HepG2 (cell line): Measurements from ENCODE around the gene PTPN18. TPM values are rescaled to one million over a fixed set of nuclear protein-coding genes. Genes with fewer than 3 reads are reported as not detected.

Experiments used
- AHR ChIP-seq: IDR thresholded peaks from 2 replicates; pipeline ENCODE4 v1.6.1; 2018; ENCODE audit warnings: missing genetic modification reagents, missing compliant biosample characterization
- CBX1 ChIP-seq: IDR thresholded peaks from one replicate; pipeline ENCODE4 v1.6.1; 2016; ENCODE audit warnings: antibody characterized with exemption, low read depth
- CREB1 ChIP-seq, 2 experiments: fragments of 450-650 bp in 1 of 2; IDR thresholded peaks; 2 replicates each; pipeline ENCODE4 v1.6.1; 2016 to 2017; ENCODE audit warnings: control low read depth in 1 of 2, mild to moderate bottlenecking in 1 of 2, missing compliant biosample characterization in 1 of 2, missing genetic modification characterization in 1 of 2
- DMAP1 ChIP-seq: IDR thresholded peaks from 2 replicates; pipeline ENCODE4 v1.6.1; 2016
- GTF3A ChIP-seq: sonication (generic); formaldehyde crosslinking; conservative IDR thresholded peaks from 2 replicates; pipeline ENCODE4 v1.4.0; 2020; ENCODE audit warnings: mild to moderate bottlenecking, missing genetic modification reagents
- KDM4B ChIP-seq: sonication (generic); formaldehyde crosslinking; IDR thresholded peaks from 2 replicates; pipeline ENCODE4 v1.4.0; 2020; ENCODE audit warnings: missing genetic modification reagents
- KLF11 ChIP-seq: IDR thresholded peaks from 2 replicates; pipeline ENCODE4 v1.6.1; 2016; ENCODE audit warnings: missing compliant biosample characterization
- NR2F6 ChIP-seq, 2 experiments: IDR thresholded peaks; 2 replicates each; pipeline ENCODE4 v1.6.1; 2016; ENCODE audit warnings: antibody characterized with exemption in 1 of 2, mild to moderate bottlenecking in 1 of 2
- POLR2A ChIP-seq, 2 experiments: IDR thresholded peaks; 2 replicates each; pipeline ENCODE4 v1.6.1; 2011; ENCODE audit warnings: low read depth in 2 of 2, low read length in 2 of 2, mild to moderate bottlenecking in 1 of 2, moderate library complexity in 1 of 2; ENCODE audit not compliant: insufficient read depth in 1 of 2
- SKI ChIP-seq: fragments of 450-650 bp; IDR thresholded peaks from one replicate; pipeline ENCODE4 v1.6.1; 2018; ENCODE audit warnings: mild to moderate bottlenecking; ENCODE audit not compliant: partially characterized antibody
- ZNF124 ChIP-seq: sonication (generic); formaldehyde crosslinking; IDR thresholded peaks from 2 replicates; pipeline ENCODE4 v1.4.0; 2020; ENCODE audit warnings: missing genetic modification reagents
- ZNF260 ChIP-seq: sonication (generic); formaldehyde crosslinking; IDR thresholded peaks from 2 replicates; pipeline ENCODE4 v1.4.0; 2020; ENCODE audit warnings: missing genetic modification reagents, low read depth, mild to moderate bottlenecking, borderline replicate concordance
- ZNF317 ChIP-seq: sonication (generic); formaldehyde crosslinking; IDR thresholded peaks from 2 replicates; pipeline ENCODE4 v1.5.0; 2020; ENCODE audit warnings: mild to moderate bottlenecking, missing genetic modification reagents
- ZNF546 ChIP-seq: sonication (generic); formaldehyde crosslinking; conservative IDR thresholded peaks from 2 replicates; pipeline ENCODE4 v1.8.1; 2023; ENCODE audit warnings: mild to moderate bottlenecking, missing genetic modification reagents
- ZNF589 ChIP-seq: sonication (generic); formaldehyde crosslinking; conservative IDR thresholded peaks from 2 replicates; pipeline ENCODE4 v1.8.0; 2022; ENCODE audit warnings: mild to moderate bottlenecking, moderate library complexity, missing genetic modification reagents
- ZNF614 ChIP-seq: IDR thresholded peaks from 2 replicates; pipeline ENCODE4 v1.6.1; 2018; ENCODE audit warnings: missing biosample characterization, missing genetic modification reagents, inconsistent platforms, borderline replicate concordance
- ZNF780A ChIP-seq: sonication (generic); formaldehyde crosslinking; IDR thresholded peaks from 2 replicates; pipeline ENCODE4 v1.8.0; 2022; ENCODE audit warnings: mild to moderate bottlenecking, missing genetic modification reagents, moderate library complexity
- ZSCAN22 ChIP-seq: sonication (generic); formaldehyde crosslinking; IDR thresholded peaks from 2 replicates; pipeline ENCODE4 v1.4.0; 2020; ENCODE audit warnings: mild to moderate bottlenecking, missing genetic modification reagents
- polyA plus RNA-seq, 8 experiments: library from polyadenylated mRNA; depleted of rRNA in 3 of 8; stranded (reverse) in 7 of 8; unstranded in 1 of 8; fragments of >200 nt; fragmentation: Illumina TruSeq in 4 of 8; extraction: Trizol in 4 of 8; gene quantifications; 2 replicates each; pipeline versions ENCODE4 v1.2.1 to v1.2.3, GENCODE V29; 2011 to 2016; ENCODE audit warnings: low read depth in 4 of 8, missing spikeins in 1 of 8, mixed read lengths in 1 of 8; ENCODE audit not compliant: insufficient read depth in 1 of 8
- total RNA-seq, 5 experiments: library from RNA; depleted of rRNA; stranded (reverse); fragments of >200 nt; fragmentation: Illumina TruSeq; extraction: Trizol; gene quantifications; 2 replicates each; pipeline ENCODE4 v1.2.3, GENCODE V29; 2016; ENCODE audit warnings: low read depth in 1 of 5
- TF ChIP-seq, protein P1 (sequence below), 2 experiments: sonication (generic) in 1 of 2; formaldehyde crosslinking in 1 of 2; IDR thresholded peaks; 2 replicates each; pipeline versions ENCODE4 v1.5.1 to v1.6.1; 2011 to 2020; ENCODE audit warnings: borderline replicate concordance in 1 of 2, low read depth in 1 of 2, low read length in 1 of 2, mild to moderate bottlenecking in 1 of 2, missing genetic modification reagents in 1 of 2, moderate library complexity in 1 of 2
- TF ChIP-seq, protein P2 (sequence below): sonication (generic); formaldehyde crosslinking; IDR thresholded peaks from 2 replicates; pipeline ENCODE4 v1.5.0; 2020; ENCODE audit warnings: missing genetic modification reagents
- TF ChIP-seq, protein P3 (sequence below): IDR thresholded peaks from 2 replicates; pipeline ENCODE4 v1.6.1; 2016; ENCODE audit warnings: mild to moderate bottlenecking, missing biosample characterization, missing genetic modification reagents
- TF ChIP-seq, protein P4 (sequence below): sonication (generic); formaldehyde crosslinking; IDR thresholded peaks from 2 replicates; pipeline ENCODE4 v1.4.0; 2020; ENCODE audit warnings: missing genetic modification reagents

The PTPN18 gene
- total and polyA plus RNA-seq, 2 of the 13 experiments (the other 11 are each of a cell fraction or from before 2014, with no cell fraction given), result 14.8 to 39.6 TPM

DNA sequence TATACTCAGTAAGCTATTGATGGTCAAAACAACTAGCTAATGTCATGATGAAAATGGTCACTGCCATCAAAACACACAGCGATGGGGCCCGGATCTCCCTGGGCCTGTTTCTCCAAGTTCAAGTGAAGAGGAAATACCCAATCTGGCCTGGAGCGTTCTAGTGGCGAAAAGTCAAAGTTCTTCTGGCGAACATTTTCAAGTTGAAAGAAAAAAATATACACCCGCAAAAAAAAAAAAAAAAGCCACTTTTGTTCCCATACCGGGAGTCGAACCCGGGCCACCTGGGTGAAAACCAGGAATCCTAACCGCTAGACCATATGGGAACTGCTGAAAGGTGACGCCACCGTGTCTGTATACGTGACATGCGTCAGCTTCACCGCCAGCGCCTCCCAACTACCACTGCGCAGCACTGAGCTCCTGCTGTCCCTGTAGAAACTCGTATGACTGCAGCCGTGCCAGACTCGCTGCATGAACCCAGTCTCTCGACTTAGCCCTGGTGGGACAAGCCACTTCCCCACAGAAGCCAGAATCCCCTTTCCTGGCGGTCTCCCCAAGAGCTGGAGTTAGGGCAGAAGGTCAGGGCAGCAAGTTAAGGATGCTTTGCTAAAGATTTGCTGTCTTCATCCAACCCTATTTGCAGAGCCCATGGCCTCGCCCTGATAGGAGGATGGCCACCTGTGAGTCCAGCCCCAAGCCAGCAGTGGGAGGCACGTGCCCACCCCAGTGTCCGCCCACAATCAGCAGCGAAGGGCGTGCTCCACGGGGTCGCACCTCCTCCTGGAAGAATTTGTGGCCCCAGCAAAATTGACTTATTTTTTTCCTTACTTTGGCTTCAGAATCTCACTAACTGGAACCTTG, 18.8 kb upstream of the PTPN18 start (continued):
- TF ChIP-seq SKI (peak; percentile 55), ZNF546 (CRISPR knock-in tag) (no peak; the same call in 1 of the 2 replicates), CREB1 (IDR thresholded peaks at IDR 0.05) (peak; percentile 85), CREB1 (CRISPR knock-in tag; IDR thresholded peaks at IDR 0.05) (peak; percentile 66; the same call in 1 of the 2 replicates), KDM4B (CRISPR knock-in tag) (0 out of 2 replicates have a peak, but pooled peaks have one; percentile 45), ZSCAN22 (CRISPR knock-in tag) (no peak), POLR2A (IDR thresholded peaks at IDR 0.05; ENCODE audit: insufficient read depth in 1 of 2, low read depth in 2 of 2, low read length in 2 of 2) (peak; percentile 82 to 93), CBX1 (peak; percentile 44), ZNF260 (CRISPR knock-in tag) (peak; percentile 86; the same call in 1 of the 2 replicates), ZNF124 (CRISPR knock-in tag) (peak; percentile 94; the same call in 1 of the 2 replicates), GTF3A (CRISPR knock-in tag) (no peak), AHR (CRISPR knock-in tag) (no peak), DMAP1 (CRISPR knock-in tag) (no peak), ZNF589 (CRISPR knock-in tag) (peak; percentile 66; the same call in 1 of the 2 replicates), ZNF614 (CRISPR knock-in tag) (peak; percentile 87; the same call in 1 of the 2 replicates), KLF11 (CRISPR knock-in tag) (0 out of 2 replicates have a peak, but pooled peaks have one; percentile 19), ZNF317 (CRISPR knock-in tag) (peak; percentile 92), NR2F6 (IDR thresholded peaks at IDR 0.05) (peak; percentile 44), NR2F6 (CRISPR knock-in tag; IDR thresholded peaks at IDR 0.05) (peak; percentile 52; the same call in 1 of the 2 replicates), ZNF780A (CRISPR knock-in tag) (peak; percentile 51; the same call in 1 of the 2 replicates)
- TF ChIP-seq, protein P1, sequence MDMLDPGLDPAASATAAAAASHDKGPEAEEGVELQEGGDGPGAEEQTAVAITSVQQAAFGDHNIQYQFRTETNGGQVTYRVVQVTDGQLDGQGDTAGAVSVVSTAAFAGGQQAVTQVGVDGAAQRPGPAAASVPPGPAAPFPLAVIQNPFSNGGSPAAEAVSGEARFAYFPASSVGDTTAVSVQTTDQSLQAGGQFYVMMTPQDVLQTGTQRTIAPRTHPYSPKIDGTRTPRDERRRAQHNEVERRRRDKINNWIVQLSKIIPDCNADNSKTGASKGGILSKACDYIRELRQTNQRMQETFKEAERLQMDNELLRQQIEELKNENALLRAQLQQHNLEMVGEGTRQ (IDR thresholded peaks at IDR 0.05; ENCODE audit: low read depth, low read length), result peak; percentile 83
- TF ChIP-seq, protein P1 (CRISPR knock-in tag; IDR thresholded peaks at IDR 0.05; ENCODE audit: borderline replicate concordance), result peak; percentile 89; the same call in 1 of the 2 replicates
- TF ChIP-seq, protein P2, sequence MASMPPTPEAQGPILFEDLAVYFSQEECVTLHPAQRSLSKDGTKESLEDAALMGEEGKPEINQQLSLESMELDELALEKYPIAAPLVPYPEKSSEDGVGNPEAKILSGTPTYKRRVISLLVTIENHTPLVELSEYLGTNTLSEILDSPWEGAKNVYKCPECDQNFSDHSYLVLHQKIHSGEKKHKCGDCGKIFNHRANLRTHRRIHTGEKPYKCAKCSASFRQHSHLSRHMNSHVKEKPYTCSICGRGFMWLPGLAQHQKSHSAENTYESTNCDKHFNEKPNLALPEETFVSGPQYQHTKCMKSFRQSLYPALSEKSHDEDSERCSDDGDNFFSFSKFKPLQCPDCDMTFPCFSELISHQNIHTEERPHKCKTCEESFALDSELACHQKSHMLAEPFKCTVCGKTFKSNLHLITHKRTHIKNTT (CRISPR knock-in tag), result peak; percentile 91; the same call in 1 of the 2 replicates
- TF ChIP-seq, protein P3, sequence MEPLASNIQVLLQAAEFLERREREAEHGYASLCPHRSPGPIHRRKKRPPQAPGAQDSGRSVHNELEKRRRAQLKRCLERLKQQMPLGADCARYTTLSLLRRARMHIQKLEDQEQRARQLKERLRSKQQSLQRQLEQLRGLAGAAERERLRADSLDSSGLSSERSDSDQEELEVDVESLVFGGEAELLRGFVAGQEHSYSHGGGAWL (CRISPR knock-in tag), result no peak
- TF ChIP-seq, protein P4, sequence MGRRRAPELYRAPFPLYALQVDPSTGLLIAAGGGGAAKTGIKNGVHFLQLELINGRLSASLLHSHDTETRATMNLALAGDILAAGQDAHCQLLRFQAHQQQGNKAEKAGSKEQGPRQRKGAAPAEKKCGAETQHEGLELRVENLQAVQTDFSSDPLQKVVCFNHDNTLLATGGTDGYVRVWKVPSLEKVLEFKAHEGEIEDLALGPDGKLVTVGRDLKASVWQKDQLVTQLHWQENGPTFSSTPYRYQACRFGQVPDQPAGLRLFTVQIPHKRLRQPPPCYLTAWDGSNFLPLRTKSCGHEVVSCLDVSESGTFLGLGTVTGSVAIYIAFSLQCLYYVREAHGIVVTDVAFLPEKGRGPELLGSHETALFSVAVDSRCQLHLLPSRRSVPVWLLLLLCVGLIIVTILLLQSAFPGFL (CRISPR knock-in tag), result 0 out of 2 replicates have a peak, but pooled peaks have one; percentile 47
